PC-9 (cell line): ENCODE measurements around the gene PRLH.

ENCODE experiments used
- CTCF ChIP-seq: fragments of 200-600 bp; sonication (generic); conservative IDR thresholded peaks from 2 replicates; pipeline ENCODE4 v1.6.1; 2017; ENCODE audit warnings: mixed run types, antibody characterized with exemption, mild to moderate bottlenecking, moderate library complexity
- EZH2 ChIP-seq: fragments of 200-600 bp; sonication (generic); IDR thresholded peaks from 2 replicates; pipeline ENCODE4 v1.8.0; 2017; ENCODE audit warnings: antibody characterized with exemption, low read depth

GRCh38 chr2:237593596-237594320, 27.4 kb downstream of the PRLH start:
- TF ChIP-seq CTCF, result no peak
- TF ChIP-seq EZH2, result no peak
